HG02678 (cell line): Measurements from ENCODE around the gene IFITM10.

Source experiments
- ATAC-seq: cut with Tn5 transposase; IDR thresholded peaks from one replicate; pipeline ENCODE4 v1.9.1; 2021; ENCODE audit warnings: mild to moderate bottlenecking, moderate library complexity; ENCODE audit not compliant: unreplicated experiment

The IFITM10 gene

GRCh38 chr11:1763796-1764661 is 13.6 kb upstream of the IFITM10 start, which contains the start of gene CTSD:
CTSD (minus strand) TSS chr11:1763927; CDS start chr11:1763859, 68 bp downstream.
- peak; percentile 76 for ATAC-seq

- ATAC-seq = peak; percentile 21
These were observed 13.0 kb upstream of the IFITM10 start for GRCh38 chr11:1763336-1763795.

- ATAC-seq = no peak
These were observed 12.3 kb upstream of the IFITM10 start for GRCh38 chr11:1762537-1763302.

GRCh38 chr11:1761857-1762536 is 11.6 kb upstream of the IFITM10 start:
- ATAC-seq = no peak

GRCh38 chr11:1761110-1761856 is 10.9 kb upstream of the IFITM10 start:
- no peak for ATAC-seq

GRCh38 chr11:1760351-1761109 is 10.1 kb upstream of the IFITM10 start:
- ATAC-seq = no peak

- no peak for ATAC-seq
These were observed 9.4 kb upstream of the IFITM10 start for GRCh38 chr11:1759851-1760220.

GRCh38 chr11:1759151-1759850 is 8.9 kb upstream of the IFITM10 start:
- no peak for ATAC-seq

GRCh38 chr11:1758611-1759150 is 8.3 kb upstream of the IFITM10 start:
- ATAC-seq = no peak

- no peak for ATAC-seq
These were observed 7.6 kb upstream of the IFITM10 start for GRCh38 chr11:1757861-1758610.

- no peak for ATAC-seq
These were observed 6.7 kb upstream of the IFITM10 start for GRCh38 chr11:1756791-1757771.

GRCh38 chr11:1755692-1756561 is 5.5 kb upstream of the IFITM10 start:
- ATAC-seq = no peak

- ATAC-seq = no peak
These were observed 4.9 kb upstream of the IFITM10 start for GRCh38 chr11:1755344-1755691.

- ATAC-seq = no peak
These were observed 4.2 kb upstream of the IFITM10 start for GRCh38 chr11:1754376-1755150.

GRCh38 chr11:1753929-1754305 is 3.5 kb upstream of the IFITM10 start:
- no peak for ATAC-seq
